WTC11 (cell line): ENCODE results near the gene ACOT6. TPM values are rescaled to one million over a fixed set of nuclear protein-coding genes. Genes with fewer than 3 reads are reported as not detected.

Experiments
- ATAC-seq: fragments of 200-7000 bp; cut with Tn5 transposase; 2 replicates; pipeline ENCODE4 v1.10.0; 2021; ENCODE audit warnings: mild to moderate bottlenecking, moderate library complexity
- CTCF ChIA-PET: fragments of 300-600 bp; sonication (Branson Sonifier 250); formaldehyde crosslinking; loops from one replicate; lab custom pipeline; 2021; ENCODE audit warnings: antibody characterized with exemption; lab: Charles Lee
- POLR2A ChIA-PET: fragments of 350-600 bp; sonication (Branson Sonifier 250); formaldehyde crosslinking; loops from one replicate; lab custom pipeline; 2021; ENCODE audit warnings: antibody characterized with exemption; lab: Charles Lee
- DNase-seq: peaks from one replicate; pipeline ENCODE4 v3.0.0; 2021; ENCODE audit warnings: low spot score
- H3K27ac Mint-ChIP-seq: 2 replicates; pipeline ENCODE4 v1.8.0; 2021; ENCODE audit warnings: mixed read lengths
- H3K27me3 Mint-ChIP-seq: 2 replicates; pipeline ENCODE4 v1.8.0; 2021; ENCODE audit warnings: low read depth, mild to moderate bottlenecking, moderate library complexity, mixed read lengths
- H3K36me3 Mint-ChIP-seq: 2 replicates; pipeline ENCODE4 v1.8.0; 2021; ENCODE audit warnings: mixed read lengths
- H3K4me1 Mint-ChIP-seq: 2 replicates; pipeline ENCODE4 v1.8.0; 2022; ENCODE audit warnings: mixed read lengths
- H3K4me3 Mint-ChIP-seq: 2 replicates; pipeline ENCODE4 v1.8.0; 2021; ENCODE audit warnings: mild to moderate bottlenecking, moderate library complexity, mixed read lengths
- H3K9me3 Mint-ChIP-seq: 2 replicates; pipeline ENCODE4 v1.8.0; 2021; ENCODE audit warnings: mixed read lengths
- AFF4 ChIP-seq: sonication (generic); formaldehyde crosslinking; IDR thresholded peaks from 2 replicates; pipeline ENCODE4 v1.8.1; 2023; ENCODE audit warnings: mild to moderate bottlenecking, missing genetic modification reagents, borderline replicate concordance
- ATF3 ChIP-seq: sonication (generic); formaldehyde crosslinking; conservative IDR thresholded peaks from 2 replicates; pipeline ENCODE4 v1.8.1; 2022; ENCODE audit warnings: mild to moderate bottlenecking, missing genetic modification reagents
- ATF6 ChIP-seq: sonication (generic); formaldehyde crosslinking; IDR thresholded peaks from 2 replicates; pipeline ENCODE4 v1.8.1; 2023; ENCODE audit warnings: mild to moderate bottlenecking, missing genetic modification reagents
- CBFB ChIP-seq: sonication (generic); formaldehyde crosslinking; IDR thresholded peaks from 2 replicates; pipeline ENCODE4 v1.8.1; 2022; ENCODE audit warnings: mild to moderate bottlenecking, low read depth, missing genetic modification reagents
- CTCF ChIP-seq: fragments of 200-600 bp; IDR thresholded peaks from 2 replicates; pipeline ENCODE4 v1.8.0; 2022; ENCODE audit warnings: antibody characterized with exemption
- ESRRA ChIP-seq: sonication (generic); formaldehyde crosslinking; IDR thresholded peaks from 2 replicates; pipeline ENCODE4 v1.8.1; 2022; ENCODE audit warnings: mild to moderate bottlenecking, missing genetic modification reagents, borderline replicate concordance
- KAT7 ChIP-seq: sonication (generic); formaldehyde crosslinking; IDR thresholded peaks from 2 replicates; pipeline ENCODE4 v1.8.1; 2023; ENCODE audit warnings: missing genetic modification reagents, mild to moderate bottlenecking, borderline replicate concordance
- NFYB ChIP-seq: sonication (generic); formaldehyde crosslinking; conservative IDR thresholded peaks from 2 replicates; pipeline ENCODE4 v1.8.0; 2022; ENCODE audit warnings: low read depth, missing genetic modification reagents
- PRDM15 ChIP-seq: sonication (generic); formaldehyde crosslinking; IDR thresholded peaks from 2 replicates; pipeline ENCODE4 v1.8.0; 2022; ENCODE audit warnings: missing genetic modification reagents
- PREB ChIP-seq: sonication (generic); formaldehyde crosslinking; IDR thresholded peaks from 2 replicates; pipeline ENCODE4 v1.8.1; 2022; ENCODE audit warnings: mild to moderate bottlenecking, missing genetic modification reagents, moderate library complexity, borderline replicate concordance
- TEAD1 ChIP-seq: sonication (generic); formaldehyde crosslinking; IDR thresholded peaks from 2 replicates; pipeline ENCODE4 v1.8.0; 2022; ENCODE audit warnings: mild to moderate bottlenecking, missing genetic modification reagents
- TP53 ChIP-seq: sonication (generic); formaldehyde crosslinking; IDR thresholded peaks from 2 replicates; pipeline ENCODE4 v1.8.1; 2023; ENCODE audit warnings: mild to moderate bottlenecking, missing genetic modification reagents
- ZBTB43 ChIP-seq: sonication (generic); formaldehyde crosslinking; IDR thresholded peaks from 2 replicates; pipeline ENCODE4 v1.8.1; 2023; ENCODE audit warnings: mild to moderate bottlenecking, missing genetic modification reagents
- ZNF219 ChIP-seq: sonication (generic); formaldehyde crosslinking; IDR thresholded peaks from 2 replicates; pipeline ENCODE4 v1.8.0; 2023; ENCODE audit warnings: missing genetic modification reagents, mild to moderate bottlenecking, borderline replicate concordance
- ZNF281 ChIP-seq: sonication (generic); formaldehyde crosslinking; IDR thresholded peaks from 2 replicates; pipeline ENCODE4 v1.8.0; 2023; ENCODE audit warnings: mild to moderate bottlenecking, missing genetic modification reagents
- ZNF416 ChIP-seq: fragments of 250-450 bp; sonication (Bioruptor Pico); IDR thresholded peaks from 2 replicates; pipeline ENCODE4 v1.9.0; 2021; ENCODE audit warnings: mild to moderate bottlenecking, inconsistent platforms
- ZSCAN18 ChIP-seq: fragments of 250-450 bp; sonication (Bioruptor Pico); IDR thresholded peaks from 2 replicates; pipeline ENCODE4 v2.1.2; 2022; ENCODE audit warnings: mild to moderate bottlenecking, moderate library complexity
- total RNA-seq: library from RNA; stranded (reverse); gene quantifications from 3 replicates; pipeline ENCODE4 v1.2.3, GENCODE V29; 2021

The ACOT6 gene
- total RNA-seq, 1 experiment from 2014 or later: 0.13 TPM

- ChIA-PET CTCF (no interaction called here), POLR2A (no interaction called here)
- Mint-ChIP-seq H3K4me3 (no peak overlapping the region), H3K27ac (no peak overlapping the region), H3K4me1 (no peaks in the 10 kb centered on the region), H3K36me3 (peaks cover 2% of the 10 kb centered on the region), H3K9me3 (peaks cover 1% of the 10 kb centered on the region), H3K27me3 (no peaks in the 10 kb centered on the region)
- no peak for DNase-seq
- ATAC-seq: no peak
- TF ChIP-seq NFYB (CRISPR knock-in tag): no peak
- no peak for TF ChIP-seq ATF3 (CRISPR knock-in tag)
- TF ChIP-seq AFF4 (CRISPR knock-in tag): no peak
- no peak for TF ChIP-seq ESRRA
- TF ChIP-seq PREB (CRISPR knock-in tag): no peak
- no peak for TF ChIP-seq TP53 (CRISPR knock-in tag)
- no peak for TF ChIP-seq ZNF416 (CRISPR knock-in tag)
- TF ChIP-seq TEAD1 (CRISPR knock-in tag): no peak
- no peak for TF ChIP-seq ZSCAN18 (CRISPR knock-in tag)
- no peak for TF ChIP-seq ATF6 (CRISPR knock-in tag)
- TF ChIP-seq CTCF: no peak
- no peak for TF ChIP-seq ZNF219 (CRISPR knock-in tag)
- no peak for TF ChIP-seq ZNF281 (CRISPR knock-in tag)
- no peak for TF ChIP-seq ZBTB43 (CRISPR knock-in tag)
- no peak for TF ChIP-seq CBFB (CRISPR knock-in tag)
- no peak for TF ChIP-seq KAT7 (CRISPR knock-in tag)
- no peak for TF ChIP-seq PRDM15 (CRISPR knock-in tag)
Observed at GRCh38 chr14:73667854-73668253, 55.5 kb downstream of the ACOT6 start.
